HEK293 (cell line): Measurements from ENCODE around the gene PAIP2.
A peak's percentile ranks its signal among the peaks of the same experiment; 100 is the strongest.

Experiments
- FEZF1 ChIP-seq: fragments of 450-650 bp; formaldehyde crosslinking; IDR thresholded peaks from 2 replicates; pipeline ENCODE4 v1.5.1; 2016; ENCODE audit warnings: missing biosample characterization, missing genetic modification characterization
- GFI1B ChIP-seq: fragments of 450-650 bp; formaldehyde crosslinking; IDR thresholded peaks from 2 replicates; pipeline ENCODE4 v1.5.1; 2016; ENCODE audit warnings: missing biosample characterization, missing genetic modification characterization
- IKZF3 ChIP-seq: fragments of 450-650 bp; IDR thresholded peaks from 2 replicates; pipeline ENCODE4 v1.5.0; 2018; ENCODE audit warnings: missing biosample characterization, mild to moderate bottlenecking, missing genetic modification characterization, moderate library complexity
- OVOL3 ChIP-seq: fragments of 450-650 bp; formaldehyde crosslinking; IDR thresholded peaks from 2 replicates; pipeline ENCODE4 v1.5.1; 2016; ENCODE audit warnings: missing biosample characterization, missing genetic modification characterization
- TRIM28 ChIP-seq: IDR thresholded peaks from 2 replicates; pipeline ENCODE4 v1.6.1; 2011; ENCODE audit warnings: low read length, control low read depth, borderline replicate concordance
- YY2 ChIP-seq: fragments of 450-650 bp; formaldehyde crosslinking; IDR thresholded peaks from 2 replicates; pipeline ENCODE4 v1.5.1; 2016; ENCODE audit warnings: missing biosample characterization, missing genetic modification characterization
- ZBTB1 ChIP-seq: fragments of 450-650 bp; formaldehyde crosslinking; IDR thresholded peaks from 2 replicates; pipeline ENCODE4 v1.5.1; 2016; ENCODE audit warnings: missing biosample characterization, missing genetic modification characterization
- ZBTB21 ChIP-seq: fragments of 450-650 bp; formaldehyde crosslinking; IDR thresholded peaks from 2 replicates; pipeline ENCODE4 v1.5.1; 2017; ENCODE audit warnings: missing biosample characterization, missing genetic modification characterization
- ZEB2 ChIP-seq: fragments of 450-650 bp; formaldehyde crosslinking; IDR thresholded peaks from 2 replicates; pipeline ENCODE4 v1.5.1; 2016; ENCODE audit warnings: missing biosample characterization, missing genetic modification characterization
- ZFHX2 ChIP-seq: fragments of 450-650 bp; formaldehyde crosslinking; conservative IDR thresholded peaks from 2 replicates; pipeline ENCODE4 v1.5.1; 2016; ENCODE audit warnings: missing biosample characterization, missing genetic modification characterization
- ZNF132 ChIP-seq: fragments of 450-650 bp; formaldehyde crosslinking; IDR thresholded peaks from 2 replicates; pipeline ENCODE4 v1.5.1; 2017; ENCODE audit warnings: missing biosample characterization, missing genetic modification characterization, borderline replicate concordance
- ZNF146 ChIP-seq: fragments of 450-650 bp; formaldehyde crosslinking; IDR thresholded peaks from 2 replicates; pipeline ENCODE4 v1.5.1; 2016; ENCODE audit warnings: missing biosample characterization, missing genetic modification characterization
- ZNF404 ChIP-seq: fragments of 450-650 bp; formaldehyde crosslinking; IDR thresholded peaks from 2 replicates; pipeline ENCODE4 v1.5.1; 2017; ENCODE audit warnings: missing biosample characterization, missing genetic modification characterization
- ZNF423 ChIP-seq: fragments of 450-650 bp; formaldehyde crosslinking; IDR thresholded peaks from 2 replicates; pipeline ENCODE4 v1.5.1; 2016; ENCODE audit warnings: missing biosample characterization, missing genetic modification characterization
- ZNF426 ChIP-seq: fragments of 450-650 bp; formaldehyde crosslinking; IDR thresholded peaks from 2 replicates; pipeline ENCODE4 v1.5.1; 2017; ENCODE audit warnings: missing biosample characterization, missing genetic modification characterization, mild to moderate bottlenecking, inconsistent platforms, moderate library complexity
- ZNF529 ChIP-seq: fragments of 450-650 bp; formaldehyde crosslinking; IDR thresholded peaks from 2 replicates; pipeline ENCODE4 v1.5.1; 2017; ENCODE audit warnings: missing genetic modification characterization, missing biosample characterization; ENCODE audit not compliant: insufficient replicate concordance
- ZNF544 ChIP-seq: fragments of 450-650 bp; formaldehyde crosslinking; IDR thresholded peaks from 2 replicates; pipeline ENCODE4 v1.5.0; 2017; ENCODE audit warnings: missing biosample characterization, missing genetic modification characterization
- ZNF571 ChIP-seq: fragments of 450-650 bp; formaldehyde crosslinking; IDR thresholded peaks from 2 replicates; pipeline ENCODE4 v1.5.0; 2017; ENCODE audit warnings: missing biosample characterization, missing genetic modification characterization
- ZNF600 ChIP-seq: fragments of 450-650 bp; formaldehyde crosslinking; IDR thresholded peaks from 2 replicates; pipeline ENCODE4 v1.5.1; 2016; ENCODE audit warnings: missing biosample characterization, missing genetic modification characterization
- ZNF677 ChIP-seq: fragments of 450-650 bp; IDR thresholded peaks from 2 replicates; pipeline ENCODE4 v1.5.0; 2018; ENCODE audit warnings: missing biosample characterization, mild to moderate bottlenecking, missing genetic modification characterization, moderate library complexity
- ZNF76 ChIP-seq: fragments of 450-650 bp; formaldehyde crosslinking; IDR thresholded peaks from 2 replicates; pipeline ENCODE4; 2016; ENCODE audit warnings: low read depth, missing biosample characterization, missing genetic modification characterization, borderline replicate concordance
- ZNF785 ChIP-seq: fragments of 450-650 bp; formaldehyde crosslinking; IDR thresholded peaks from 2 replicates; pipeline ENCODE4 v1.5.1; 2016; ENCODE audit warnings: missing biosample characterization, missing genetic modification characterization
- ZSCAN16 ChIP-seq: fragments of 450-650 bp; formaldehyde crosslinking; IDR thresholded peaks from 2 replicates; pipeline ENCODE4 v1.5.1; 2016; ENCODE audit warnings: missing biosample characterization, missing genetic modification characterization
- TF ChIP-seq, protein P1 (sequence below): fragments of 450-650 bp; formaldehyde crosslinking; IDR thresholded peaks from 2 replicates; pipeline ENCODE4 v1.5.1; 2016; ENCODE audit warnings: missing biosample characterization, missing genetic modification characterization
- TF ChIP-seq, protein P2 (sequence below): fragments of 450-650 bp; formaldehyde crosslinking; IDR thresholded peaks from 2 replicates; pipeline ENCODE4 v1.5.1; 2016; ENCODE audit warnings: missing biosample characterization, missing genetic modification characterization
- TF ChIP-seq, protein P3 (sequence below): fragments of 450-650 bp; formaldehyde crosslinking; IDR thresholded peaks from 2 replicates; pipeline ENCODE4 v1.5.1; 2016; ENCODE audit warnings: missing biosample characterization, missing genetic modification characterization
- TF ChIP-seq, protein P4 (sequence below): fragments of 450-650 bp; formaldehyde crosslinking; IDR thresholded peaks from 2 replicates; pipeline ENCODE4 v1.5.0; 2017; ENCODE audit warnings: missing biosample characterization, missing genetic modification characterization, borderline replicate concordance
- TF ChIP-seq, protein P5 (sequence below): fragments of 450-650 bp; formaldehyde crosslinking; IDR thresholded peaks from 2 replicates; pipeline ENCODE4 v1.5.1; 2016; ENCODE audit warnings: missing biosample characterization, missing genetic modification characterization, borderline replicate concordance

The PAIP2 gene

DNA sequence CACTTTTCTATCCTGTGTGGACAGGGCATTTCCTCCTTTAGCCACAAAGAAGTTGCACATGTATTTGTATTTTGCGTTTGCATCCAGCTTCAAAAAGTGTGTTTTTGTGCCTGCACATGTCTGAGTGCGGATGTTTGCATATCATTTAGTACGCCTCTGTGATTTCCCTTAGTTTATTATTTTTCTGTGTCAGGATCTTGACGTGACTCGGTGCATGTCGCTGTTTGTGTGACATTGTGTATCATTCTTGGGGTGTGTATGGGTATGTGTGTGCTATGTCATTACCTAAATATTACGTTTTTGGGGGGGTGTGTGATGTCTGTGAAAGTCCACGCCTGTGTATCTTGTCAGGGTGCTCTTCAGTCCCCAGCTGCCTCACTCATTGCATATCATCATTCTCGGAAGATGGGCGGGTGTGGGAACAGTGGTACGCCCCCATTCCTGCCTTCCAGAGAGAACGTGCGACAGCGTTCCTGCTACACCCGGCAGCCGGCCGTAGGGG is 416 bp upstream of the PAIP2 start (continued):
- TF ChIP-seq, protein P1, sequence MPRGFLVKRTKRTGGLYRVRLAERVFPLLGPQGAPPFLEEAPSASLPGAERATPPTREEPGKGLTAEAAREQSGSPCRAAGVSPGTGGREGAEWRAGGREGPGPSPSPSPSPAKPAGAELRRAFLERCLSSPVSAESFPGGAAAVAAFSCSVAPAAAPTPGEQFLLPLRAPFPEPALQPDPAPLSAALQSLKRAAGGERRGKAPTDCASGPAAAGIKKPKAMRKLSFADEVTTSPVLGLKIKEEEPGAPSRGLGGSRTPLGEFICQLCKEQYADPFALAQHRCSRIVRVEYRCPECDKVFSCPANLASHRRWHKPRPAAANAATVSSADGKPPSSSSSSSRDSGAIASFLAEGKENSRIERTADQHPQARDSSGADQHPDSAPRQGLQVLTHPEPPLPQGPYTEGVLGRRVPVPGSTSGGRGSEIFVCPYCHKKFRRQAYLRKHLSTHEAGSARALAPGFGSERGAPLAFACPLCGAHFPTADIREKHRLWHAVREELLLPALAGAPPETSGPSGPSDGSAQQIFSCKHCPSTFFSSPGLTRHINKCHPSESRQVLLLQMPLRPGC (tag by site-specific recombination), result peak; percentile 80
- TF ChIP-seq, protein P2, sequence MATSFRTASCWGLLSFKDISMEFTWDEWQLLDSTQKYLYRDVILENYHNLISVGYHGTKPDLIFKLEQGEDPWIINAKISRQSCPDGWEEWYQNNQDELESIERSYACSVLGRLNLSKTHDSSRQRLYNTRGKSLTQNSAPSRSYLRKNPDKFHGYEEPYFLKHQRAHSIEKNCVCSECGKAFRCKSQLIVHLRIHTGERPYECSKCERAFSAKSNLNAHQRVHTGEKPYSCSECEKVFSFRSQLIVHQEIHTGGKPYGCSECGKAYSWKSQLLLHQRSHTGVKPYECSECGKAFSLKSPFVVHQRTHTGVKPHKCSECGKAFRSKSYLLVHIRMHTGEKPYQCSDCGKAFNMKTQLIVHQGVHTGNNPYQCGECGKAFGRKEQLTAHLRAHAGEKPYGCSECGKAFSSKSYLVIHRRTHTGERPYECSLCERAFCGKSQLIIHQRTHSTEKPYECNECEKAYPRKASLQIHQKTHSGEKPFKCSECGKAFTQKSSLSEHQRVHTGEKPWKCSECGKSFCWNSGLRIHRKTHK, result no peak
- TF ChIP-seq GFI1B (tag by site-specific recombination), result no peak
- no peak for TF ChIP-seq ZNF571 (tag by site-specific recombination)
- TF ChIP-seq ZEB2 (tag by site-specific recombination), result no peak
- no peak for TF ChIP-seq ZNF423 (tag by site-specific recombination)
- TF ChIP-seq ZNF76 (tag by site-specific recombination), result no peak
- no peak for TF ChIP-seq ZNF132 (tag by site-specific recombination)
- peak; percentile 77; the same call in 1 of the 2 replicates for TF ChIP-seq ZNF600 (tag by site-specific recombination)
- TF ChIP-seq ZFHX2 (tag by site-specific recombination), result peak; percentile 90
- no peak for TF ChIP-seq FEZF1 (tag by site-specific recombination)
- TF ChIP-seq ZBTB21 (tag by site-specific recombination), result no peak
- no peak for TF ChIP-seq OVOL3 (tag by site-specific recombination)
- TF ChIP-seq ZNF146 (tag by site-specific recombination), result no peak
- TF ChIP-seq, protein P3, sequence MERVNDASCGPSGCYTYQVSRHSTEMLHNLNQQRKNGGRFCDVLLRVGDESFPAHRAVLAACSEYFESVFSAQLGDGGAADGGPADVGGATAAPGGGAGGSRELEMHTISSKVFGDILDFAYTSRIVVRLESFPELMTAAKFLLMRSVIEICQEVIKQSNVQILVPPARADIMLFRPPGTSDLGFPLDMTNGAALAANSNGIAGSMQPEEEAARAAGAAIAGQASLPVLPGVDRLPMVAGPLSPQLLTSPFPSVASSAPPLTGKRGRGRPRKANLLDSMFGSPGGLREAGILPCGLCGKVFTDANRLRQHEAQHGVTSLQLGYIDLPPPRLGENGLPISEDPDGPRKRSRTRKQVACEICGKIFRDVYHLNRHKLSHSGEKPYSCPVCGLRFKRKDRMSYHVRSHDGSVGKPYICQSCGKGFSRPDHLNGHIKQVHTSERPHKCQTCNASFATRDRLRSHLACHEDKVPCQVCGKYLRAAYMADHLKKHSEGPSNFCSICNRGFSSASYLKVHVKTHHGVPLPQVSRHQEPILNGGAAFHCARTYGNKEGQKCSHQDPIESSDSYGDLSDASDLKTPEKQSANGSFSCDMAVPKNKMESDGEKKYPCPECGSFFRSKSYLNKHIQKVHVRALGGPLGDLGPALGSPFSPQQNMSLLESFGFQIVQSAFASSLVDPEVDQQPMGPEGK, result peak; percentile 67; the same call in 1 of the 2 replicates
- TF ChIP-seq IKZF3 (tag by site-specific recombination), result peak; percentile 68
- TF ChIP-seq ZNF677 (tag by site-specific recombination), result no peak
- no peak for TF ChIP-seq ZNF529
- TF ChIP-seq, protein P4, sequence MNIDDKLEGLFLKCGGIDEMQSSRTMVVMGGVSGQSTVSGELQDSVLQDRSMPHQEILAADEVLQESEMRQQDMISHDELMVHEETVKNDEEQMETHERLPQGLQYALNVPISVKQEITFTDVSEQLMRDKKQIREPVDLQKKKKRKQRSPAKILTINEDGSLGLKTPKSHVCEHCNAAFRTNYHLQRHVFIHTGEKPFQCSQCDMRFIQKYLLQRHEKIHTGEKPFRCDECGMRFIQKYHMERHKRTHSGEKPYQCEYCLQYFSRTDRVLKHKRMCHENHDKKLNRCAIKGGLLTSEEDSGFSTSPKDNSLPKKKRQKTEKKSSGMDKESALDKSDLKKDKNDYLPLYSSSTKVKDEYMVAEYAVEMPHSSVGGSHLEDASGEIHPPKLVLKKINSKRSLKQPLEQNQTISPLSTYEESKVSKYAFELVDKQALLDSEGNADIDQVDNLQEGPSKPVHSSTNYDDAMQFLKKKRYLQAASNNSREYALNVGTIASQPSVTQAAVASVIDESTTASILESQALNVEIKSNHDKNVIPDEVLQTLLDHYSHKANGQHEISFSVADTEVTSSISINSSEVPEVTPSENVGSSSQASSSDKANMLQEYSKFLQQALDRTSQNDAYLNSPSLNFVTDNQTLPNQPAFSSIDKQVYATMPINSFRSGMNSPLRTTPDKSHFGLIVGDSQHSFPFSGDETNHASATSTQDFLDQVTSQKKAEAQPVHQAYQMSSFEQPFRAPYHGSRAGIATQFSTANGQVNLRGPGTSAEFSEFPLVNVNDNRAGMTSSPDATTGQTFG (tag by site-specific recombination), result no peak
- no peak for TF ChIP-seq ZNF426
- no peak for TF ChIP-seq ZBTB1 (tag by site-specific recombination)
- no peak for TF ChIP-seq ZSCAN16 (tag by site-specific recombination)
- no peak for TF ChIP-seq ZNF404 (tag by site-specific recombination)
- 0 out of 2 replicates have a peak, but pooled peaks have one; percentile 9 for TF ChIP-seq TRIM28
- no peak for TF ChIP-seq ZNF544 (tag by site-specific recombination)
- no peak for TF ChIP-seq ZNF785 (tag by site-specific recombination)
- TF ChIP-seq, protein P5, sequence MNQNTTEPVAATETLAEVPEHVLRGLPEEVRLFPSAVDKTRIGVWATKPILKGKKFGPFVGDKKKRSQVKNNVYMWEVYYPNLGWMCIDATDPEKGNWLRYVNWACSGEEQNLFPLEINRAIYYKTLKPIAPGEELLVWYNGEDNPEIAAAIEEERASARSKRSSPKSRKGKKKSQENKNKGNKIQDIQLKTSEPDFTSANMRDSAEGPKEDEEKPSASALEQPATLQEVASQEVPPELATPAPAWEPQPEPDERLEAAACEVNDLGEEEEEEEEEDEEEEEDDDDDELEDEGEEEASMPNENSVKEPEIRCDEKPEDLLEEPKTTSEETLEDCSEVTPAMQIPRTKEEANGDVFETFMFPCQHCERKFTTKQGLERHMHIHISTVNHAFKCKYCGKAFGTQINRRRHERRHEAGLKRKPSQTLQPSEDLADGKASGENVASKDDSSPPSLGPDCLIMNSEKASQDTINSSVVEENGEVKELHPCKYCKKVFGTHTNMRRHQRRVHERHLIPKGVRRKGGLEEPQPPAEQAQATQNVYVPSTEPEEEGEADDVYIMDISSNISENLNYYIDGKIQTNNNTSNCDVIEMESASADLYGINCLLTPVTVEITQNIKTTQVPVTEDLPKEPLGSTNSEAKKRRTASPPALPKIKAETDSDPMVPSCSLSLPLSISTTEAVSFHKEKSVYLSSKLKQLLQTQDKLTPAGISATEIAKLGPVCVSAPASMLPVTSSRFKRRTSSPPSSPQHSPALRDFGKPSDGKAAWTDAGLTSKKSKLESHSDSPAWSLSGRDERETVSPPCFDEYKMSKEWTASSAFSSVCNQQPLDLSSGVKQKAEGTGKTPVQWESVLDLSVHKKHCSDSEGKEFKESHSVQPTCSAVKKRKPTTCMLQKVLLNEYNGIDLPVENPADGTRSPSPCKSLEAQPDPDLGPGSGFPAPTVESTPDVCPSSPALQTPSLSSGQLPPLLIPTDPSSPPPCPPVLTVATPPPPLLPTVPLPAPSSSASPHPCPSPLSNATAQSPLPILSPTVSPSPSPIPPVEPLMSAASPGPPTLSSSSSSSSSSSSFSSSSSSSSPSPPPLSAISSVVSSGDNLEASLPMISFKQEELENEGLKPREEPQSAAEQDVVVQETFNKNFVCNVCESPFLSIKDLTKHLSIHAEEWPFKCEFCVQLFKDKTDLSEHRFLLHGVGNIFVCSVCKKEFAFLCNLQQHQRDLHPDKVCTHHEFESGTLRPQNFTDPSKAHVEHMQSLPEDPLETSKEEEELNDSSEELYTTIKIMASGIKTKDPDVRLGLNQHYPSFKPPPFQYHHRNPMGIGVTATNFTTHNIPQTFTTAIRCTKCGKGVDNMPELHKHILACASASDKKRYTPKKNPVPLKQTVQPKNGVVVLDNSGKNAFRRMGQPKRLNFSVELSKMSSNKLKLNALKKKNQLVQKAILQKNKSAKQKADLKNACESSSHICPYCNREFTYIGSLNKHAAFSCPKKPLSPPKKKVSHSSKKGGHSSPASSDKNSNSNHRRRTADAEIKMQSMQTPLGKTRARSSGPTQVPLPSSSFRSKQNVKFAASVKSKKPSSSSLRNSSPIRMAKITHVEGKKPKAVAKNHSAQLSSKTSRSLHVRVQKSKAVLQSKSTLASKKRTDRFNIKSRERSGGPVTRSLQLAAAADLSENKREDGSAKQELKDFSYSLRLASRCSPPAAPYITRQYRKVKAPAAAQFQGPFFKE (tag by site-specific recombination), result no peak
- TF ChIP-seq YY2 (tag by site-specific recombination), result no peak
